Vagina (tissue), 2 donors: Measurements from ENCODE around the gene AHI1. TPM values are rescaled to one million over a fixed set of nuclear protein-coding genes. Genes with fewer than 3 reads are reported as not detected.
"Not testable (repeated sequence)": the region's sequence is repeated elsewhere in the genome, so short reads cannot be mapped to it uniquely, and the experiment has no call there.

Experiments used
- DNase-seq, 2 donors: peaks; one replicate each; pipeline ENCODE4 v3.0.0-alpha.2; 2017; ENCODE audit errors: extremely low spot score in 2 of 2
- H3K27ac ChIP-seq: fragments of 200-600 bp; sonication (generic); one replicate; pipeline ENCODE4 v1.5.1; 2019
- H3K27me3 ChIP-seq: fragments of 200-600 bp; sonication (generic); one replicate; pipeline ENCODE4 v1.5.1; 2019
- H3K36me3 ChIP-seq, 2 donors: fragments of 200-600 bp; sonication (generic); one replicate each; pipeline ENCODE4 v1.5.1; 2017 to 2019
- H3K4me1 ChIP-seq: fragments of 200-600 bp; sonication (generic); one replicate; pipeline ENCODE4 v1.5.1; 2019
- H3K4me3 ChIP-seq, 2 donors: fragments of 200-600 bp; sonication (generic); 1 replicate in 1 of 2; 2 replicates in 1 of 2; pipeline ENCODE4 v1.5.1; 2016 to 2019
- H3K9me3 ChIP-seq: fragments of 200-600 bp; sonication (generic); one replicate; pipeline ENCODE4 v1.5.1; 2019
- CTCF ChIP-seq, 3 experiments: fragments of 450-650 bp in 2 of 3; fragments of 200-600 bp in 1 of 3; sonication (generic) in 1 of 3; IDR thresholded peaks; one replicate each; pipeline ENCODE4 v1.5.1; 2017 to 2019; ENCODE audit warnings: antibody characterized with exemption in 3 of 3, mild to moderate bottlenecking in 2 of 3, moderate library complexity in 2 of 3
- POLR2A ChIP-seq, 2 donors: fragments of 450-650 bp; IDR thresholded peaks; one replicate each; pipeline ENCODE4 v1.6.1; 2017; ENCODE audit warnings: antibody characterized with exemption in 2 of 2, mild to moderate bottlenecking in 2 of 2, moderate library complexity in 2 of 2
- POLR2AphosphoS5 ChIP-seq, 2 donors: sonication (generic); formaldehyde crosslinking; IDR thresholded peaks; one replicate each; pipeline ENCODE4 v1.9.0; 2017; ENCODE audit warnings: antibody characterized with exemption in 2 of 2, mild to moderate bottlenecking in 2 of 2, low read depth in 1 of 2; ENCODE audit not compliant: insufficient read depth in 1 of 2
- intact Hi-C: fragments of 100-400 bp; cut with DNase I; formaldehyde crosslinking; loops from one replicate; pipeline ENCODE4 v1.15.1; 2023
- total RNA-seq: library from RNA; depleted of rRNA; stranded (reverse); fragments of >200 nt; gene quantifications from one replicate; pipeline ENCODE4 v1.2.3, GENCODE V29; 2016

The AHI1 gene
- total RNA-seq, 1 donor from 2014 or later = 28.7 TPM

GRCh38 chr6:135347887-135348286 is 149.7 kb downstream of the AHI1 start:
- H3K4me1 ChIP-seq = no peaks in the 10 kb centered on the region
- no peaks in the 10 kb centered on the region for H3K27me3 ChIP-seq
- no peaks in the 10 kb centered on the region for H3K36me3 ChIP-seq
- TF ChIP-seq POLR2A (IDR thresholded peaks at IDR 0.05) = no peak
- TF ChIP-seq POLR2AphosphoS5 (IDR thresholded peaks at IDR 0.05; ENCODE audit: insufficient read depth in 1 of 2, low read depth in 1 of 2) = no peak
- no peak for TF ChIP-seq CTCF (IDR thresholded peaks at IDR 0.05)
- H3K4me3 ChIP-seq = no peak overlapping the region
- no peak for DNase-seq
- no peak overlapping the region for H3K27ac ChIP-seq
- H3K9me3 ChIP-seq = no peaks in the 10 kb centered on the region
- intact Hi-C loops = no loop called here

- TF ChIP-seq POLR2A (IDR thresholded peaks at IDR 0.05) (no peak), CTCF (IDR thresholded peaks at IDR 0.05) (no peak), POLR2AphosphoS5 (IDR thresholded peaks at IDR 0.05; ENCODE audit: insufficient read depth in 1 of 2, low read depth in 1 of 2) (no peak)
- no peak for DNase-seq
- Histone ChIP-seq H3K36me3 (no peaks in the 10 kb centered on the region), H3K4me1 (no peaks in the 10 kb centered on the region), H3K9me3 (no peaks in the 10 kb centered on the region), H3K27me3 (no peaks in the 10 kb centered on the region), H3K27ac (no peak overlapping the region), H3K4me3 (no peak overlapping the region)
- intact Hi-C loops = no loop called here
Measured at GRCh38 chr6:135346747-135347146, 150.8 kb downstream of the AHI1 start.

GRCh38 chr6:135344526-135344925 is 153.0 kb downstream of the AHI1 start:
- H3K4me1 ChIP-seq = no peaks in the 10 kb centered on the region

GRCh38 chr6:135339920-135340319 is 157.6 kb downstream of the AHI1 start:
- intact Hi-C loops, H3K36me3 ChIP-seq, H3K4me3 ChIP-seq, H3K27ac ChIP-seq, DNase-seq, H3K9me3 ChIP-seq, H3K27me3 ChIP-seq, H3K4me1 ChIP-seq: not testable (repeated sequence)

More at GRCh38 chr6:135344526-135344925, 153.0 kb downstream of the AHI1 start:
- TF ChIP-seq POLR2A (IDR thresholded peaks at IDR 0.05) = no peak
- TF ChIP-seq CTCF (IDR thresholded peaks at IDR 0.05) = no peak
- no peak for TF ChIP-seq POLR2AphosphoS5 (IDR thresholded peaks at IDR 0.05; ENCODE audit: insufficient read depth in 1 of 2, low read depth in 1 of 2)
- Histone ChIP-seq H3K36me3 (no peaks in the 10 kb centered on the region), H3K27ac (no peak overlapping the region), H3K9me3 (no peaks in the 10 kb centered on the region), H3K4me3 (no peak overlapping the region), H3K27me3 (no peaks in the 10 kb centered on the region)
- intact Hi-C loops = no loop called here
- no peak for DNase-seq

- intact Hi-C loops = no loop called here
- no peaks in the 10 kb centered on the region for H3K4me1 ChIP-seq
- no peaks in the 10 kb centered on the region for H3K9me3 ChIP-seq
- no peak overlapping the region for H3K27ac ChIP-seq
- H3K4me3 ChIP-seq = no peak overlapping the region
- peaks cover 0 to 1% of the 10 kb centered on the region in 2 donors for H3K36me3 ChIP-seq
- DNase-seq = no peak
- TF ChIP-seq POLR2A (IDR thresholded peaks at IDR 0.05) = no peak
- TF ChIP-seq CTCF (IDR thresholded peaks at IDR 0.05) = no peak
- no peak for TF ChIP-seq POLR2AphosphoS5 (IDR thresholded peaks at IDR 0.05; ENCODE audit: insufficient read depth in 1 of 2, low read depth in 1 of 2)
- H3K27me3 ChIP-seq = no peaks in the 10 kb centered on the region
Measured at GRCh38 chr6:135334169-135334568, 163.4 kb downstream of the AHI1 start.

- H3K27me3 ChIP-seq = no peaks in the 10 kb centered on the region
- TF ChIP-seq POLR2AphosphoS5 (IDR thresholded peaks at IDR 0.05; ENCODE audit: insufficient read depth in 1 of 2, low read depth in 1 of 2) = no peak
- TF ChIP-seq POLR2A (IDR thresholded peaks at IDR 0.05) = no peak
- TF ChIP-seq CTCF (IDR thresholded peaks at IDR 0.05) = no peak
- H3K4me1 ChIP-seq = no peaks in the 10 kb centered on the region
- intact Hi-C loops = no loop called here
- no peaks in the 10 kb centered on the region for H3K9me3 ChIP-seq
- peaks cover 0 to 8% of the 10 kb centered on the region in 2 donors for H3K36me3 ChIP-seq
- H3K4me3 ChIP-seq = no peak overlapping the region
- no peak for DNase-seq
- H3K27ac ChIP-seq = no peak overlapping the region
Measured at GRCh38 chr6:135331002-135331401, 166.5 kb downstream of the AHI1 start.
